HS-27A (cell line): ENCODE data around the gene SLC25A43.
"Not testable (repeated sequence)": the region's sequence is repeated elsewhere in the genome, so short reads cannot be mapped to it uniquely, and the experiment has no call there.

ENCODE experiments used
- DNase-seq: peaks from one replicate; pipeline ENCODE4 v3.0.0-alpha.2; 2012; ENCODE audit warnings: low read depth, missing footprints

SLC25A43 gene

GRCh38 chrX:119410027-119410819 lies 11.1 kb downstream of the SLC25A43 start:
- peak; percentile 40 for DNase-seq

DNA sequence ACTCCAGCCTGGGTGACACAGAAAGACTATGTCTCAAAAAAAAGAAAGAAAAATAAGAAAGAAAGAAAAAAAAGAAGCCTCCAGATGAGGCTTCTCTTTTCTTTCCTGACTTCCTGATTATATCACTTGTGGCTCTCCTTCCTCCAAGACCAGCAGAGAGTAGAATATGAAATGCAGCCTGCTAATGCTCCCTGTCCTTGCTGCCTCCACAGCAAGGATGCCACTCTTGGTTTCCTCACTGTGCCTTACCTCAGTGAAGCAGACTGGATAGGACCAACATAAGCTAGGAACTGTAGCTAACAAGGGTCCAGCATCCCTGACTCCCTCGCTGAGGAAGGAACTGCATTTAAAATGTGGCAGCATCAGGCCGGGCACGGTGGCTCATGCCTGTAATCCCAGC lies 11.7 kb downstream of the SLC25A43 start:
- no peak for DNase-seq

DNA sequence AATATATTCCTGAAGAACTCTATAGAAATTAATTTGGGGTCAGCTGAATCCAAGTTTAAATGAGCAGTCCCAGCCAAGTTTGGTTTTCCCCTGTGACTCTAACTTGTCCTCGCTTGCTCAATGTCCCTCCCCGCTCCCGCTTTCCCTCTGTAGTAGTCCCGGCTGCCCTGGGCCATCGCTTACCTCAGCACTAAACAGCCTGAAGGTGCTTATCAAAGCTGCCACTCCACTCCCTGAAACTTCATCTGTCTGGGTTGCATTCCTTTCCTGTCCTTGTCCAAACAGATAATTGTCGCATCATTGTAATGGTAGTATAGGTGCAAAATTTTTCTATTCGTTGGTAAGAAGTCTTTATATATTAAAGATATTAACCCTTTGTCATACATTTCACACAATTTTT lies 12.8 kb downstream of the SLC25A43 start:
- DNase-seq, result no peak

GRCh38 chrX:119417376-119417775 lies 18.2 kb downstream of the SLC25A43 start:
- DNase-seq, result no peak

DNA sequence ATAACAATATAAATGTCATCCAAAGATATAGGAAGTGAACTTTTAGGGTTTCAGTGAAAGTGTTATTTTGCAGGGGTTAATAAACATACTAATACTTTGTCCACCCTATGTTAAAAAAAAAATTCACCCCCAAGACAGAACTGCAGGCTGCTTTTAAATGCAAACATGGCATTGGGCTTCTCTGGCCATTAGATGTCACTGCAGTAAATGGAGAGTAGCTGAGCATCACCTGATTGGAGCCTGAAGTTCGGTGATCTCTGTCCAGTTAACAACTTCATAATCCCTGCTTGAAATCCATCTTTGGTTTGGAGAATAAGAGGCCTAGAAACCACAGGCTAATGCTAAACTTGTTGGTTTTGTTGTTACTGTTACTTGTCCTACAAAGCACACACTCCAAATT lies 18.7 kb downstream of the SLC25A43 start:
- DNase-seq, result no peak

GRCh38 chrX:119419146-119419545 lies 20.0 kb downstream of the SLC25A43 start:
- DNase-seq, result no peak

GRCh38 chrX:119419898-119420297 lies 20.8 kb downstream of the SLC25A43 start:
- no peak for DNase-seq

DNA sequence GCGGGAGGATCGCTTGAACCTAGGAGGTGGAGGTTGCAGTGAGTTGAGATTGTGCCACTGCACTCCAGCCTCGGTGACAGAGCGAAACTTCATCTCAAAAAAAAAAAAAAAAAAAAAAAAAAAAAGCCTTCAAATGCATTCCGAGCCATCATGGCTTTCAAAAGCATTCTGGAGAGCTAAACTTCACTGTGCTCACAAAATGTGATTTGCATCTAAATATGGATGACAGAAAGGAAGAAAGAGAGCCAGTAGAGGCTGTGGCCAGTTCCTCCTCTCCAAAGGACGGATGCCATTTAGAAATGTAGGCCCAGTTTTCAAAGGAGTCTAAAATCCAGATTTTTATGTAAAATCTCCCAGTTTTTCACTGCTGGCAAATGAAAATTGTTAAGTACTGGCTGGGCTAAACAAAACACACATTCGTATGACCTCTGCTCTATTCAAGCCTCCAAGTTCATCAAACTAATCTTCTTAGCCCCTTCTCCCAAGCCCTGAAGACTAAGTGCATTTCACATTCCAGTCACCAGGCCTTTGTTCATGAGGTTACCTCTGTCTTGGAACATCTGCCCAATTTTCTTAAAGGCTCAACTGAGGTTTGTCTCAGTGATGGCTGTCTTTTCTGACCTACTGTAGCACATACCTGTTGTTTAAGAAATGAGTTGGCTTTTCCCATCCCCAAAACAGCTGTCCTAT lies 22.0 kb downstream of the SLC25A43 start:
- DNase-seq, result no peak

- no peak for DNase-seq
These were observed 24.5 kb downstream of the SLC25A43 start for GRCh38 chrX:119423631-119424030.

GRCh38 chrX:119424999-119425398 lies 25.9 kb downstream of the SLC25A43 start:
- DNase-seq, result no peak

GRCh38 chrX:119427024-119427794 lies 28.1 kb downstream of the SLC25A43 start:
- DNase-seq, result no peak

- DNase-seq, result no peak
These were observed 28.7 kb downstream of the SLC25A43 start for GRCh38 chrX:119427795-119428185.

DNA sequence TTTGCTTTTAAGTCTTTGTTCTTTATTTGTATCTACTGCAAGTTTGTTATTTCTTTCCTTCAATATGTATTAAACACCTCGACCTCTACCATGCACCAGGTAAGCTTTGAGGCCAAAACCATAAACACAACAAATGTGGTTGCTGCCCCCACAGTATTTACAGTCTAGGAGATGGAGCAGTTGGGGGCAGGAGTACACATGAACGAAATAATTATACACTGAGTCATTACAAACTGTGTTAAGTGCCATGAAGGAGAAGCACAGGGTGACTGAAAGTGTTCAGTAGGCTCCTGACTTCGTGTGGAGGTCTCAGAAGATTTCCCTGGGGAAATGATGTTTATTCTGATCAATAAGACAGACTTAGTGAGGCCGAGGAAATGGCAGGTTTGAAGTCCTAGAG lies 30.3 kb downstream of the SLC25A43 start:
- DNase-seq, result no peak

DNA sequence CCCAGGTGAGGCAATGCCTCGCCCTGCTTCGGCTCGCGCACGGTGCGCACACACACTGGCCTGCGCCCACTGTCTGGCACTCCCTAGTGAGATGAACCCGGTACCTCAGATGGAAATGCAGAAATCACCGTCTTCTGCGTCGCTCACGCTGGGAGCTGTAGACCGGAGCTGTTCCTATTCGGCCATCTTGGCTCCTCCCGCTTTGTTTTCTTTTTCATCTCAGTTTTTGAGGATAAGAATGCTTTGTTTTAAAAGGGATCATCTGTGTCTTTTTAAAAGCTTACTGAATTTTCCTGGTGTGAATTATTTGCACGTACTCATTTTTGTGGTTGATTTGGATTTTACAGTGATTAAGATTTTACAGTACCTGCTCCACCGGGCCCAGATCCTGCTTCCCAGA lies 42.2 kb downstream of the SLC25A43 start:
- not testable (repeated sequence) for DNase-seq

GRCh38 chrX:119442286-119442685 lies 43.1 kb downstream of the SLC25A43 start:
- DNase-seq, result no peak

GRCh38 chrX:119453202-119453601 lies 54.1 kb downstream of the SLC25A43 start:
- DNase-seq, result no peak

- DNase-seq, result no peak
These were observed 56.1 kb downstream of the SLC25A43 start for GRCh38 chrX:119455264-119455663.

GRCh38 chrX:119459181-119459580 lies 60.0 kb downstream of the SLC25A43 start:
- no peak for DNase-seq

GRCh38 chrX:119465555-119465954 lies 66.4 kb downstream of the SLC25A43 start:
- no peak for DNase-seq

DNA sequence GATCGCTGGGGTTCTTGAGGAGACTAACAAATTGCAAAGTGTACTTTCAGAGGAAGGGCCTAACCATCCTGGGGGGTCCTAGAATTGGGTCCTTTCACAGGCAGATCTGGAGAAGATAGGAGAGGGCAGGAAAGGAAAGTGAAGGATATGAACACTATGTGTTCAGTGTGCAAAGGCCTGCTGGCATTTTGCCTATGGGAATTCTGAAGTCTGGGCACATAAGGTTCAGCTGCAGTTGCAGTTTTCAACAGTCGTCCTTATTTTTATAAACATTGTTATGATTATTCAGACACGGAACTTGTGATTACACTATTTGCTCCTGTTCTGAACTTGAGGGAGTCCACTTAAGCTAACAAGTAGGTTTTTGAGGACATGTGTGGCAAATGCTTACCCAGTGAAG lies 67.8 kb downstream of the SLC25A43 start:
- no peak for DNase-seq

DNA sequence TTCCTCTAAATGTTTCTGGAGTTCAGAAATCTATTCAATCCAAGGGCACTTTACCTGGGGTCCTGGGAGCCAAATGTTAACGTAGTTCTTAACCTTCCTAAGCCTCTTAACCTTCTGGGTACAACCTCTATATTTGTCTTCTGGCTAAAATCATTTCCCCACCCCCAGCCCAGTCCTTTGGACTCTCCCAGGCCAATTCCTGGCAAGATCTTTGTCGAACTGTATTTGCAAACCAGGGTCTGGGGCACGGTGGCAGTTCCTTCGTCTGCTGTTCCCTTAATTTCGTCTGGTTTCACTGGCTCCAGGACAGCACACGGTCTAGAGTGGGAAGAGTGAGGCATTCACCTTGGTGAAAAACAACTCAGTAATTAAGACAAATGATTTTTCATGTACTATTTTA lies 68.3 kb downstream of the SLC25A43 start:
- DNase-seq, result no peak

DNA sequence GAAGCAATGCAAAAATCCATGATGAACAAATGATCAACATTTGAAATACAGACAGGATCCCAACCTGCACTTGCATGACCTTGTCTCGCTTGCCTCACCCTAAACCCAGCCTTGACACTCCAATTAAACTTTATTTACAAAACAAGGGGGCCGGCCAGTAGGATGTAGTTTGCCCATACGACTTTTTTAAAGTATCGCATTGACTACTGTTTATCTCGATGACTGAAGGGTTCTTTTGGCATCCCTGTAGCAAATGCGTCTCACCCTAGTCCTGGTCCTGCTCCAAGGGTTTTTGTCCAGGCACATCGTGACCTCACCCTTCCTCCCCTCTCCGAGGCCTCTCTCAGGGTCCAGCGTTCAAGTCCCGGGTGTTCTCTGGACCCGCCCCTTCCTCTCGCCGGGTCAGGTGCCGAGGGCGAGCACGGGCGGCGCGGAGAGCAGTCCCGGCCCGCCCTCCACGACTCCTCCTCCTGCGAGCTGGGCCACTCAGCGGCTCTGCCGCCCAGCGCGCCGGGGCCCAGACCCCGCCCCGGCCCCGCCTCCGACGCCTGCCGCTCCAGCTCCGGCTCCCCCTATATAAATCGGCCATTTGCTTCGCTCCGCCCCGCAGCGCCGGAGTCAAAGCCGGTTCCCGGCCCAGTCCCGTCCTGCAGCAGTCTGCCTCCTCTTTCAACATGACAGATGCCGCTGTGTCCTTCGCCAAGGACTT lies 68.9 kb downstream of the SLC25A43 start, which contains the start of gene SLC25A5:
Gene SLC25A5, plus strand, starts transcription at position 603 of the 709 bp plus-strand sequence. Its CDS starts 72 bp downstream, at position 675.
- DNase-seq, result peak; percentile 38
